Epithelial cell of proximal tubule (primary cell): ENCODE measurements around the gene JOSD1. TPM values are rescaled to one million over a fixed set of nuclear protein-coding genes. Genes with fewer than 3 reads are reported as not detected.

Source experiments
- DNase-seq: peaks from one replicate; pipeline ENCODE4 v3.0.0-alpha.2; 2011; ENCODE audit warnings: low read depth
- H3K4me3 ChIP-seq: 2 replicates; pipeline ENCODE4 v1.5.1; 2011; ENCODE audit warnings: low read depth, mild to moderate bottlenecking, low read length
- CTCF ChIP-seq: conservative IDR thresholded peaks from 2 replicates; pipeline ENCODE4 v1.5.1; 2012; ENCODE audit warnings: low read depth, mild to moderate bottlenecking, low read length
- total RNA-seq: library from RNA; depleted of rRNA; stranded (reverse); fragments of >200 nt; gene quantifications from 2 replicates; pipeline ENCODE4 v1.2.3, GENCODE V29; 2015

Gene JOSD1
- total RNA-seq, 1 donor from 2014 or later, result 89.6 TPM

GRCh38 chr22:38741576-38741975, 40.8 kb upstream of the JOSD1 start:
- DNase-seq, result no peak
- TF ChIP-seq CTCF, result no peak
- no peak overlapping the region for H3K4me3 ChIP-seq

- no peak for TF ChIP-seq CTCF
- H3K4me3 ChIP-seq, result no peak overlapping the region
- no peak for DNase-seq
Measured at GRCh38 chr22:38741166-38741565, 40.4 kb upstream of the JOSD1 start.

GRCh38 chr22:38740754-38741153, 40.0 kb upstream of the JOSD1 start:
- no peak for DNase-seq
- no peak for TF ChIP-seq CTCF
- no peak overlapping the region for H3K4me3 ChIP-seq

- no peak for TF ChIP-seq CTCF
- DNase-seq, result no peak
- H3K4me3 ChIP-seq, result no peak overlapping the region
Measured at GRCh38 chr22:38740116-38740723, 39.5 kb upstream of the JOSD1 start.

GRCh38 chr22:38739300-38740055, 38.7 kb upstream of the JOSD1 start:
- H3K4me3 ChIP-seq, result no peak overlapping the region
- no peak for TF ChIP-seq CTCF
- no peak for DNase-seq

- no peak for TF ChIP-seq CTCF
- H3K4me3 ChIP-seq, result no peak overlapping the region
- no peak for DNase-seq
Measured at GRCh38 chr22:38738475-38739070, 37.8 kb upstream of the JOSD1 start.
